Astrocyte (in vitro differentiated cells and primary cell): Measurements from ENCODE around the gene SHROOM1. TPM values are rescaled to one million over a fixed set of nuclear protein-coding genes. Genes with fewer than 3 reads are reported as not detected.

Source experiments
- DNase-seq: peaks from one replicate; pipeline ENCODE4 v3.0.0-alpha.2; 2010; ENCODE audit warnings: low read depth
- FAIRE-seq: peaks from 2 replicates; lab custom pipeline; 2011; peaks lifted over from hg19 to GRCh38; lab: Jason Lieb, UNC
- H2AFZ ChIP-seq: 2 replicates; pipeline ENCODE4 v1.6.0; 2012; ENCODE audit warnings: low read depth, low read length, inconsistent platforms
- H3K27ac ChIP-seq: 2 replicates; pipeline ENCODE4 v1.5.1; 2011; ENCODE audit warnings: low read depth, low read length, inconsistent platforms
- H3K27me3 ChIP-seq: 2 replicates; pipeline ENCODE4 v1.6.0; 2011; ENCODE audit warnings: low read length, inconsistent platforms; ENCODE audit not compliant: insufficient read depth
- H3K36me3 ChIP-seq: 2 replicates; pipeline ENCODE4 v1.5.1; 2011; ENCODE audit warnings: low read length, inconsistent platforms; ENCODE audit not compliant: insufficient read depth
- H3K4me1 ChIP-seq: 2 replicates; pipeline ENCODE4 v1.5.1; 2011; ENCODE audit warnings: low read length, inconsistent platforms; ENCODE audit not compliant: insufficient read depth
- H3K4me2 ChIP-seq: 2 replicates; pipeline ENCODE4 v1.6.0; 2012; ENCODE audit warnings: low read length, inconsistent platforms
- H3K4me3 ChIP-seq: 2 replicates; pipeline ENCODE4 v1.5.1; 2011; ENCODE audit warnings: low read depth, mild to moderate bottlenecking, low read length, inconsistent platforms; ENCODE audit not compliant: insufficient read depth
- H3K79me2 ChIP-seq: 2 replicates; pipeline ENCODE4 v1.6.0; 2012; ENCODE audit warnings: mild to moderate bottlenecking, low read length, inconsistent platforms; ENCODE audit not compliant: insufficient read depth
- H3K9ac ChIP-seq: 2 replicates; pipeline ENCODE4 v1.6.0; 2012; ENCODE audit warnings: mild to moderate bottlenecking, low read length, inconsistent platforms
- H3K9me3 ChIP-seq: 2 replicates; pipeline ENCODE4 v1.5.1; 2012; ENCODE audit warnings: low read depth, mild to moderate bottlenecking, low read length, inconsistent platforms; ENCODE audit not compliant: insufficient read depth
- H4K20me1 ChIP-seq: 2 replicates; pipeline ENCODE4 v1.6.0; 2012; ENCODE audit warnings: low read length, inconsistent platforms; ENCODE audit not compliant: insufficient read depth
- H3K27ac Mint-ChIP-seq: one replicate; pipeline ENCODE4 v1.8.0; 2021; ENCODE audit warnings: mild to moderate bottlenecking, mixed read lengths; ENCODE audit not compliant: unreplicated experiment
- H3K27me3 Mint-ChIP-seq: one replicate; pipeline ENCODE4 v1.8.0; 2021; ENCODE audit warnings: low read depth, mixed read lengths; ENCODE audit not compliant: unreplicated experiment
- H3K36me3 Mint-ChIP-seq: one replicate; pipeline ENCODE4 v1.8.0; 2021; ENCODE audit warnings: low read depth, mixed read lengths; ENCODE audit not compliant: unreplicated experiment
- H3K4me1 Mint-ChIP-seq: one replicate; pipeline ENCODE4 v1.8.0; 2021; ENCODE audit warnings: low read depth, mixed read lengths; ENCODE audit not compliant: unreplicated experiment
- H3K4me3 Mint-ChIP-seq: one replicate; pipeline ENCODE4 v1.8.0; 2021; ENCODE audit warnings: mild to moderate bottlenecking, moderate library complexity, mixed read lengths; ENCODE audit not compliant: unreplicated experiment
- H3K9me3 Mint-ChIP-seq: one replicate; pipeline ENCODE4 v1.8.0; 2021; ENCODE audit warnings: mild to moderate bottlenecking, mixed read lengths; ENCODE audit not compliant: unreplicated experiment
- CTCF ChIP-seq: IDR thresholded peaks from 2 replicates; pipeline ENCODE4 v1.5.1; 2011; ENCODE audit warnings: low read depth, mild to moderate bottlenecking, inconsistent platforms, low read length, moderate library complexity; ENCODE audit not compliant: insufficient read depth
- EZH2 ChIP-seq: IDR thresholded peaks from 2 replicates; pipeline ENCODE4 v1.6.1; 2012; ENCODE audit warnings: mild to moderate bottlenecking, low read length, inconsistent platforms; ENCODE audit not compliant: insufficient read depth
- total RNA-seq: library from RNA; stranded (reverse); gene quantifications from 2 replicates; pipeline ENCODE4 v1.2.1, GENCODE V29; 2021

SHROOM1 gene
- total RNA-seq, 1 donor from 2014 or later, result 5.0 TPM

DNA sequence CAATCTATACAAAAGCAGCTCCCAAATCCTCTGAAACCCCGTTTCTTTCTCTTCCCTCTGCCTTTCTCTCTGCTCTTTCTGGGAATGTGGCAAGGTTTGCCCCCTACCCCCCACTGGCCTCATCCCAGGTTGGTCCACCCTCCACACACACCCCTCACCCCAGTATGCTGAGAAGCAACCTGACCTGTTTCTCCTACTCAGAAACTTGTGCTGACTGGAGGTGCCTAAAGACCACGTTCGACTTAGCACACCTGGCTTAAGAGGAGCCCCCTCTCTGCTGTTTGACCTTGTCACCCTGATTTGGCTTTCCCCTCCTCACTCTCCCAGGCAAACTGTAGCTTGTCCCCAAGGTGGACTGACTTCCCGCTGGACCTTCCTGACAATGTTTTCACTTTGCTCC, 52.3 kb downstream of the SHROOM1 start:
- peak overlapping the region; percentile 77 for H3K4me3 ChIP-seq
- no peak for TF ChIP-seq CTCF
- no peak for TF ChIP-seq EZH2
- H4K20me1 ChIP-seq, result peaks cover 29% of the 10 kb centered on the region
- H3K9me3 ChIP-seq, result no peaks in the 10 kb centered on the region
- peaks cover 42% of the 10 kb centered on the region for H3K4me1 Mint-ChIP-seq
- no peak overlapping the region for H3K9ac ChIP-seq
- peak overlapping the region; percentile 82 for H3K4me3 Mint-ChIP-seq
- H3K4me1 ChIP-seq, result peaks cover 11% of the 10 kb centered on the region
- FAIRE-seq, result no peak
- H3K79me2 ChIP-seq, result peaks cover 44% of the 10 kb centered on the region
- no peaks in the 10 kb centered on the region for H3K27me3 Mint-ChIP-seq
- H3K27ac Mint-ChIP-seq, result peak overlapping the region; percentile 71
- H3K36me3 Mint-ChIP-seq, result peaks cover 3% of the 10 kb centered on the region
- no peaks in the 10 kb centered on the region for H3K27me3 ChIP-seq
- DNase-seq, result no peak
- peak overlapping the region; percentile 94 for H3K4me2 ChIP-seq
- H2AFZ ChIP-seq, result peak overlapping the region; percentile 94
- H3K9me3 Mint-ChIP-seq, result no peaks in the 10 kb centered on the region
- no peak overlapping the region for H3K27ac ChIP-seq
- H3K36me3 ChIP-seq, result no peaks in the 10 kb centered on the region

DNA sequence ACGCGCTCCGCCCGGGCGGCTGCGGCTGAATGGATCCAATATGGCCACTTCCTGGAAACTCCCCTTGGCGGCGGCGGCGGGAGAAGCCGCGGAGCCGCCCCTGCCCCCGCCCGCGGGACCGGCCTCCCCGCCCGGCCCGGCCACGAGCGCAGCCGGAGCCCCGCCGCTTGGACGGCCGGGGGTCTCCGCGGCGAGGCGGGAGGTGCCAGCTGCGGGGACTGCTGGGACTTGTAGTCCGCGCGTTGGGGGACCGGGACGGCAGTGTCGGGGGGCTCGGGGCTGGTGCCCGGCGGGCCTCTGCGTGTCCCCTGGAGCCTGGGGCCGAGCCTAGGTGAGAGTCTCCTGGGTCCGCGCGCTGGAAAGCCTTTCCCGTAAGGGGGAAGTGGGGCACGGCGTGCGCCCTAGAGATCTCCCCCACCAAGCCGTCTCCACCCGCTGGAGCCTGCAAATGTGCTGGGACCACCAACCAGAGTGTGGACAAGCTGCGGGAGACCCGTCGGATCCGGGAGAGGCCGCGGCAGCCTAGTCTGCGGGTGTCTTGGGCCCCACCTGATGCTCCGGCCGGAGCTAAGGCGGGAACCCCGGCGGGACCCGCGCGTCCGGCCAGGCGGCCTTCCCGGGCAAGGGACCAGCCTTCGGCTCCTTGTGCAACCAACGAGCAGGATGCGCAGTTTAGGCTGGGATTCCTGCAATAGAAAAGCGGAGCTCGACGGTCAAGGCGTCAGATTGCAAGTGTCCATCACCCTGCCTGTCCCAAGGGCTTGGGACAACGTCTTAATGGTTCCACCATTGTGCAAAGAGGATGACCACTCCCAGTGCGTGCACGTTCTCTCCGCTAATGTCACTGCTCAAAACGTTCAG, 53.0 kb downstream of the SHROOM1 start, which contains the start of gene SEPTIN8:
Gene SEPTIN8 (minus strand): TSS at position 31 of the 861 bp plus-strand sequence. CDS start 102 bp downstream, outside the sequence.
- Histone ChIP-seq H3K4me2 (peak within 1 kb of the TSS; percentile 94), H3K9me3 (no peaks in the 10 kb centered on the region), H2AFZ (peak within 1 kb of the TSS; percentile 94), H3K4me3 (peak within 1 kb of the TSS; percentile 77), H3K36me3 (no peaks in the 10 kb centered on the region), H4K20me1 (peaks cover 33% of the 10 kb centered on the region), H3K79me2 (peaks cover 51% of the 10 kb centered on the region), H3K27me3 (no peaks in the 10 kb centered on the region), H3K27ac (peak within 1 kb of the TSS; percentile 30), H3K4me1 (peaks cover 11% of the 10 kb centered on the region), H3K9ac (peak within 1 kb of the TSS; percentile 79)
- TF ChIP-seq EZH2 (peak; percentile 31), CTCF (no peak)
- FAIRE-seq, result no peak
- DNase-seq, result no peak
- Mint-ChIP-seq H3K27ac (peak within 1 kb of the TSS; percentile 71), H3K9me3 (no peaks in the 10 kb centered on the region), H3K27me3 (no peaks in the 10 kb centered on the region), H3K36me3 (peaks cover 3% of the 10 kb centered on the region), H3K4me3 (peak within 1 kb of the TSS; percentile 92), H3K4me1 (peaks cover 44% of the 10 kb centered on the region)

- Mint-ChIP-seq H3K36me3 (peaks cover 3% of the 10 kb centered on the region), H3K27me3 (no peaks in the 10 kb centered on the region), H3K4me3 (no peak overlapping the region), H3K9me3 (no peaks in the 10 kb centered on the region), H3K4me1 (peaks cover 44% of the 10 kb centered on the region), H3K27ac (no peak overlapping the region)
- Histone ChIP-seq H3K36me3 (no peaks in the 10 kb centered on the region), H2AFZ (peak overlapping the region; percentile 71), H4K20me1 (peaks cover 39% of the 10 kb centered on the region), H3K9me3 (no peaks in the 10 kb centered on the region), H3K4me3 (peak overlapping the region; percentile 77), H3K9ac (peak overlapping the region; percentile 79), H3K27ac (no peak overlapping the region), H3K4me2 (peak overlapping the region; percentile 94), H3K4me1 (peaks cover 5% of the 10 kb centered on the region), H3K27me3 (no peaks in the 10 kb centered on the region), H3K79me2 (peaks cover 57% of the 10 kb centered on the region)
- TF ChIP-seq CTCF (no peak), EZH2 (no peak)
- FAIRE-seq, result no peak
- DNase-seq, result no peak
These were observed 53.6 kb downstream of the SHROOM1 start for GRCh38 chr5:132776938-132777208.
